HG02884 (cell line): Measurements from ENCODE around the gene CSTPP1.
"Not testable (repeated sequence)": the region's sequence is repeated elsewhere in the genome, so short reads cannot be mapped to it uniquely, and the experiment has no call there.

Source experiments
- ATAC-seq: cut with Tn5 transposase; IDR thresholded peaks from one replicate; pipeline ENCODE4 v1.9.1; 2021; ENCODE audit warnings: mild to moderate bottlenecking, moderate library complexity; ENCODE audit not compliant: unreplicated experiment

Gene CSTPP1

DNA sequence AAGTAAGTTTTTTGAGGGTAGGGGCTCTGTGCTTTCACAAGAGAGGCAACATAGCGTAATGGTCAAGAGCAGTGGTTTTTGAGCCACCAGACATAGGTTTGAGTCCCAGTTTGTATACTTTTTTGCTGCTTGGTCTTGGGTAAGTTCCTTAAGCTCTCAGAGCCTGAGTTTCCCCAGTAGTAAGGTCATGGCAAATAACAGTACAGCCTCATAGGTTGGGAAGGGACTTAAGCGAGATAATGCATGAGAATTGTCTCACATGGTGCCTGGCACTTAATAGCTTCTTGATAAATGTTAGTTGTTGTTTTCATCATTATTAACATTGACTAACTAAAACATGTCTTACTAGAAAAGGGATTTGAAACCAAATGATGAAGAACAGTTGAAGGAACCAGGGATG lies 157.0 kb downstream of the CSTPP1 start:
- no peak for ATAC-seq

DNA sequence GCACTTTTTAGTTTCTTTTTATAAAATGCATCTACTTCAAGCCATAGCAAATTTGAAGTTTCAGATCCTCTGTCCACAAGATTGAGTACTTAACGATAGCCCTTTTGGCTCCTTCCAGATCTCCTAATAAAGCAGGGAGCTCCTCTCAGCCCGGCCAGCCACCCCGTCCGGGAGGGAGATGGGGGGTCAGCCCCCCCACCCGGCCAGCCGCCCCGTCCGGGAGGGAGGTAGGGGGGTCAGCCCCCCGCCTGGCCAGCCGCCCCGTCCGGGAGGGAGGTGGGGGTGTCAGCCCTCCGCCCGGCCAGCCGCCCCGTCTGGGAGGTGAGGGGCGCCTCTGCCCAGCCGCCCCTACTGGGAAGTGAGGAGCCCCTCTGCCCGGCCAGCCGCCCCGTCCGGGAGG lies 160.3 kb downstream of the CSTPP1 start:
- ATAC-seq = not testable (repeated sequence)

DNA sequence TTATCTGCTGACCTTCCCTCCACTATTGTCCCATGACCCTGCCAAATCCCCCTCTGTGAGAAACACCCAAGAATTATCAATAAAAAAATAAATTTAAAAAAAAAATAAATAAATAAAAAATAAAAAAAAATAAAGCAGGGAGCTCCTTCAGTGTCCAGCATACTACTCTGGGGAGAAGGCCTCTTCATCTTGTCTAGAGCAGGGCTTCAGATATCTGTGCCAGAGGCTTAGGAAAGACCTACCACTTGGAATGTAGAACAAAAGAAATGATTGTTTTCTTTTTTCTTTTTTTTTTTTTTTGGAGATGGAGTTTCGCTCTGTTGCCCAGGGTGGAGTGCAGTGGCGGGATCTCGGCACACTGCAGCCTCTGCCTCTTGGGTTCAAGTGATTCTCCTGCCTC lies 161.7 kb downstream of the CSTPP1 start:
- ATAC-seq = not testable (repeated sequence)

DNA sequence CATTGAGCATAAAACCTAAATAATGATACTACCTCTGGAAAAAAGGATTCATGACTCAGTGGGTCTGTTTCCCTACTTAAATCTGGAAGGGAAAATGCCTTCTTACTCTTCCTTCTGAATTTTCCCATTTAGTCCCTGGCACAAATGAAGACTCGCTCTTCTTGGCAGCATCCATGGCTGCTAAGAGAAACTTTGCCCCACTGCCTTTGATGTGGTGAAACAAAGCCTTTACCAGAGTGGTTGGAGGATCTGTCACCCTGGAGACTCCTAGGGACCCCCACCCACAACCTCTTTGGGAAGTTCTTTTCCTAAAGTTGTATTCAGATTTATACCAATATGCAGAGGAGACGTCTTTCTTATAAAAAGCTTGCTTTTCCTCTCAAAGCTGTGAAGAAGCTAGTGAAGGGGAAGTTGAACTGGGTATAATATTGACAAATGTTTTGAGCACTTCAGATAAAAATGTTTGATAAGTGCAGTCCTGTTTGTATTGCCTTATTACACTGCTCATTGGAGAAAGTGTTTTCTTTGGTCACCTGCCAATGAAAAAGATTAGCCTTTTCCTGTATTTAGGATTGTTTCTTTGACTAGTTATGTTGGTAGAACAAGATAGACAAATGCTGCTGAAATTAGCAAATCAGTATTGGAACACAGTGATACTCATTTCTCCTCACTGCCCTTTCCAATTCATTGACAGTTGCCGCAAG lies 162.8 kb downstream of the CSTPP1 start:
- no peak for ATAC-seq

DNA sequence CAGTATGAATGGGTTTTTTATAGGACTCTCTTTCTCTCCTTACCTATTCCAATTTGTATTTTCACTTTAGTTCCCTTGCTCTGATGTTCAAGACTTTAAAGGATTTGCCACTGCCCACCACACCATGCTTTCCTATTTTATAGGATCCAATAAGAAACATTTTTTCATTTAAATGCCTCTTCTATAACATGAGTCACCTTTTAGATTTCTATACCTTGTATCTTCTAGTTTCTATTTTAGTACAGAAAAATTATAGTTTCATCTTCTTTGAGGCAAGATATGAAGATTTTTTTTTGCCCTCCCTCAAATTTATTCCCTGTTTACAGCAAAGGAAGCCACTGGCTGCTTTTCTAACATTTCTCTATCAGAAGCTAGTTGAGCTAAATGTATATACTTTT lies 163.4 kb downstream of the CSTPP1 start:
- no peak for ATAC-seq

DNA sequence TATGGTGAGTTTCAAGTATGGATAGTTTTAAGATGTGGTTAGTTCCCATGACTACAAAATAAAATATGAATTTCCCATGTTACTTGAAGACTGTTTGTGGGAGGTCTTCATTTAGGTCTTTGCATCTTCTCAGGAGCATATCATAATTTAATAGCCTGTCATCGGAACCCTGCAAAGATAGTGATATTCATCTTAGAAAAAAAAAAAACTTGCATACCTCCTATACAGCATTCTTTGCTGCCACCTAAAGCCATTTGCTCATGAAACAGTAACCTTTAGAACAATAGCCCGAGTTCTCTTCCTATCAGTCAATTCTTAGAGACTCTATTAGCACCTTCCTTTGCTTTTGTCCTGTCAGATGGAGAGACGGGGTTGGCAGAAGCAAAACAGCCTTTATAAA lies 164.8 kb downstream of the CSTPP1 start:
- no peak for ATAC-seq

DNA sequence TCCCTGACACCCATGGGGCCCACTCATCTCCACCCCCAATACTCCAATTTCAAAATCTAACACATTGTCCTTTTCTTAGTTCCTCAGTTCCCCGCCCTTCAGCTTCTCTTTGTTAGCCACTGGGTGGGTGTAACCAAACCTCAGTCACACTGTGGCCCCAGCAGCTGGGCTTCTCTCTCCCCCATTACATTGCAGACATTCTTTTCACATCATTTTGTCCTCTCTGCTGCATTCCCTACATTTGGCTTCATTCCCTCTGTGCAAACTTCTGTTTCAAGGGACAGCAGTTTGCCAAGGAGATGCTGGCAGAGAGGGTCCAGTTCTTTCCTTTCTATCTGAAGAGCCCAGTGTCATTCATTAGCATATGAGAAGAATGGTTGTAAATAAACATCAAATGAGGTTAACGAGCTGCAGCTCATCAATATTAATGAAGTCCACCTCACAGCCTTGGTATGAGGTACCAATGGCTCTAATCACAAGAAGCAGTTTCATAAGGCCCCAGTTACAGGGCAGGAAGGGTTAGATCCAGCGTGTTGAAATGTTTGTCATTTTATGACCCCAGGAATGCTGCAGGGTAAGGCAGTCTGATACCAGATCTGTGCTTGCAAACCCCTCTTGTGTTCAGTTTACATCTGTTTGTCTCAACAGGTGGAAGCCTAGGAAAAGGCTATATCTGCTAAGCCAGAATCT lies 167.8 kb downstream of the CSTPP1 start:
- no peak for ATAC-seq

DNA sequence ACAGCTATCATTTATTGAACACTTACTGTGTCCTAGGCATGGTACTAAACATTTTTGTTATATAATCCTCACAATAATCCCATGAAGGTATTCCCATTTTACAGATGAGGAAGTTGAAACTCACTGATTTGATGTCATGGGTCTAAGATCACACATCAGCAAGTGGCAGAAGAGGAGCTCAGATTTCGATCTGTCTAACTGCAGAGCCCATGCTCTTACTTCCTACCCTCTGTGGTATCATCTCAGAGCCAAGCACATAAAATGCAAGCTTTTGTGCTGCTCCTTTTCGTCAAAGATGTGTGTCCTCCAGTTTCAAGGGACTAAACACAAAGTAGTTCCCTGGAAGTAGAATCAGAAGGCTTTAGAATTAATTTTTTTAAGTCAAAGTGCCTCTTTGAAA lies 169.0 kb downstream of the CSTPP1 start:
- ATAC-seq = no peak

DNA sequence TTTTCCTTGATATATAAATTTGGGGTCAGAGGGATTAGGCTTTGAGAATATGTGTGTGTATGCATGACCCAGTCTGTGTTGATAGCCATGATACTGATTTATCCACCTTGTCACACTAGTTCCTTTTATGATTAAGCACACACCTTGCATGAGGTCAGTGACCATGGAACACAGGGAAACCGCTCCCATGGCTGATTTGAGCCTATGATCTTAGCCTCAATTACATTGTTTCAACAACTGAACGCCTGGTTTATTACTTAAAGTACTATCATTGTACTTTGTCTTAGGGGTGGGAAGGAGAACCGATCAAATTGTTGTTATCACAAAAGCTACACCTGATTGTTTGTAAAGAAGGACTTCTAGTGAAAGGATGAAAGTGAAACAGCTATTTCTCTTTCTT lies 169.4 kb downstream of the CSTPP1 start:
- no peak for ATAC-seq

DNA sequence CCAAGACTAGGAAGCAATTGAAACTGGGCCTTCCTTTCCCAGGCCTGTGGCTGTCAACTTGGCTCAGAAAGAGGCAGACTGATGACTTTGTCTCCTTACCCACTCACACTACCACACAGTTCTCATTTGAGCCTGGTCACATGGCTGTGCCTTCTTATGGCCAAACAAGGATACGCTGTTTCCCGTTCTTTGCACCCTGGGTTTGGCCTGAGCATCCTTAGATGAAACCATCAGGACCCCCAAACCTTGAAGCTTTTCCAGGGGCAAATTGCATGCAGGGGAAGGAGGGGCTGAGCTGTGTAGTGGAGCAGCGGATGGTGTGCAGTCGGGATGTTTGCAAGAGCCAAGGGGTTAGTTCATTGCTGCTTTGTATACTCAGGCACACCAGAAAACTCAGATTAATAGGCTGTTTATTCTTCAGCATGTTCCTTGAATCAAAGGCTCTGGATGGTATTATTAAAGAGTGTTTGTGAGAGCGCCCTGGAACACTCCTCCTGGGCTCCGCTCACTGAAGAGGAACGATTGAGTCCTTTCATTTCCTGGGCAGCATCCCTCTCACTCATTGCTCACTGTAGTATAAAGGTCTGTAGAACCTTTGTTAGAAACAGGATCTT lies 170.3 kb downstream of the CSTPP1 start:
- ATAC-seq = no peak

DNA sequence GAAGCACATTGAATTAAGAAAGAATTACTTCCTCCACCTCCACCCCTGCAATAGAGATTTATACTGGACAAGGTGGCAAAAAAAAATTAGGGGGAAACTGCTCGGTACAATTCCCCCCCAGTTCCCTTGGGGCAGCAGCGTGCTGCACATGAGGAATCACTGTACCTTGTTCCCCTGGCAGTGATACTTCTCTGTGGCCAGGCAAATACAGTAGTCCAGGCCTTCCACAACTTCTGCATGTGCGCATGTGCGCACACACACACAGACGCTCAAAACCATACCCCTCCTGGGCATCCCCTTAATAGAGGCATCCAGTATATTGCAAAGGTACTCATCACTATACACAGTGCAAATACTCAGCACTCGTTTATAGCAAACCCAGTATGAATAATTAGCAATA lies 171.2 kb downstream of the CSTPP1 start:
- no peak for ATAC-seq

DNA sequence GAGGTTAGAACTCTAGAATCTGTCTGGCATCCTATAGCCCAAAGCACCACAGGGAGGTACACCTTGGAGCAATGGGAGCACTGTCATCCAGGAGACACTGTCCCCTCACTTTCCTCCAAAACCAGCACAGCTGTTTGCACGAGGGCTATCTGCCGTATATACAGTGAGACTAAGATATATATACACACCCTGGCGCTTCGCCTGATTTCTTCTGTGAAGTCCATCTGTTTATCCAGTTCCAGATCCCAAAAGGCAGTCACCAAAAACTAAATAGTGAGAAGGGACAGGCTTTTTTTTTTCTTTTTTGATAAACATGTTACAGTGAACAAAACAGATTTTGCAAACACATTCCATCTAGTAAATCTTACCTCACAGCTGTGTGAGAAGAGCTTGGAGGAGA lies 171.7 kb downstream of the CSTPP1 start:
- no peak for ATAC-seq

DNA sequence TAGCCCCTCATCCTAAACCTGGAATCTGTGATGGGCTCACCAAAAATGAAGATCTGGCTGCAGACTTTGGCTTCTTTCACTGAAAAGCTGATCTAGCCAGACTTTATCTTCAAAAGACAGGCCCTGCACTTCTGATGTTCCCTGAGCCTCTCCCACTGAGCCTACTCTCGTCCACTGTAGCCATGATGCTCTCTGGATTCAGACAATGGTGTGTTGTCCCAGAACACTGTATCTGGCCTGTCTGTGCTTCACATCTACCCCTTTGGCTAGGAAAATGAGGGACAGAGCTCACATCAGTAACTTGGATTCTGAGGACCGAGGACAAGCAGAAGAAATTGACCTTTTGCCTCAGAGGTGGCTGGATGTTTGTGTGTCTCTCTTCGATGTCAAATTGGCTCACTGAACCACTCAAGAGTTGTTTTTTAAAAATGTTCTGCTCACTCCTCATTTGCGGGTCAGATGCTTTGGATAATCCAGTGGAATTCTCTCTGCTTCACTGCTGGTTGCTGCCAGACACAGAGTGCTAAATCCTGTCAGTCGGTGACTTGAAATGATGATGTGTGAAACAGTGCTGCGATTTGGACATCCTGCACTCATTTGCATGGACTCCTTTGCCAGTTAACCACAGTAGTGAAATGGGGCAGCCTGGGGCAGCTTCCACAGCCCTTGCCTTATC lies 172.6 kb downstream of the CSTPP1 start:
- no peak for ATAC-seq

DNA sequence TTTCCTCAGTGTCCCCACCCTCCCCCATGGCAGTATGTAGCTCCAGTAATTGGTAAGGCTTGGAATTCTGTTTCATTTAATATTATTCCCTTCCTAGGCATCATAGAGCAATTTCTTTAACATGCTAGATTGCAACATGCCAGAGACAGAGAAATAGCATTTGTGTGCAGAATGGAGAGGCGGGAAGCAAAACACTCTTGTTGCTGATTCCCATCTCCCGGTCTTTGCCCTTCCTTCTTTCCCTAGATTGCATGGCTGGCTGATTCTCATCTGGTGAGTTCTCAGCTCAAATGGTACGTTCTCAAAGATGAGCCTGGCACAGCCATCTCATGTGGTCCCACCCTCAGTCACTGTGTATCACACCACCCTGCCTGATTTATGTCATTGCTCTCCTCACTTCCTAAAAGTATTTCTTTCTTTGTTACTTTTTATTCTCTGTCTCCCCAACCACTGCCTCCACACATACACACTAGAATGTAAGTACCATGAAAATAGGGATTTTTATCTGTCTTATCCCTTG lies 173.2 kb downstream of the CSTPP1 start:
- no peak for ATAC-seq

DNA sequence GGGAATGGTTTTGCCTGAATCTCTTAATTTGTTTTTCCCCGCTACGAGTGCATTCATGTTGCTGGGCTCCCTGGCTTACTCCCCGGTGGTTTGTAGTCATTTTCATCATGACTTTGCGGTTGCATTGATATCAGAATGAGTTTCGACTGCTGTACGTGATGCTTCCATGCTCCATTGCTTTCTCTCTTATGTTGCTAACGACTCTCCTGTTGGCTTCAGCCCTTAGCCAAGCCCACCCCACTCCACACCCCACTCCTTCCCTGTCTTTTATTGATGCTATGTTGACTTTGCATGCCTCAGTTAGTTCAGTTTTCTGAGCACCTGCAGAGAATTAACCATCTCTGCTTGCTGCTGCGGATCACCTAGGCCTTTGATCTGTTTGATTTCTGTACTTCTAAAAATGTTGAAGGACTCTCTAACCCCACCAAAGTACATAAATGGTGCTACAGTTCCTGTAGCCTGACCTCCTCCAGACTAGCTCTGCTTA lies 174.8 kb downstream of the CSTPP1 start:
- ATAC-seq = peak; percentile 84

DNA sequence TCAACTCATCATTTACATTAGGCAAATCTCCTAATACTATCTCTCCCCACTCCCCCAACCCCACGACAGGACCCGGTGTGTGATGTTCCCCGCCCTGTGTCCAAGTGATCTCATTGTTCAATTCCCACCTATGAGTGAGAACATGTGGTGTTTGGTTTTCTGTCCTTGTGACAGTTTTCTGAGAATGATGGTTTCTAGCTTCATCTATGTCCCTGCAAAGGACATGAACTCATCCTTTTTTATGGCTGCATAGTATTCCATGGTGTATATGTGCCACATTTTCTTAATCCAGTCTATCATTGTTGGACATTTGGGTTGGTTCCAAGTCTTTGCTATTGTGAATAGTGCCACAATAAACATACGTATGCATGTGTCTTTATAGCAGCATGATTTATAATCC lies 176.4 kb downstream of the CSTPP1 start:
- ATAC-seq = not testable (repeated sequence)

DNA sequence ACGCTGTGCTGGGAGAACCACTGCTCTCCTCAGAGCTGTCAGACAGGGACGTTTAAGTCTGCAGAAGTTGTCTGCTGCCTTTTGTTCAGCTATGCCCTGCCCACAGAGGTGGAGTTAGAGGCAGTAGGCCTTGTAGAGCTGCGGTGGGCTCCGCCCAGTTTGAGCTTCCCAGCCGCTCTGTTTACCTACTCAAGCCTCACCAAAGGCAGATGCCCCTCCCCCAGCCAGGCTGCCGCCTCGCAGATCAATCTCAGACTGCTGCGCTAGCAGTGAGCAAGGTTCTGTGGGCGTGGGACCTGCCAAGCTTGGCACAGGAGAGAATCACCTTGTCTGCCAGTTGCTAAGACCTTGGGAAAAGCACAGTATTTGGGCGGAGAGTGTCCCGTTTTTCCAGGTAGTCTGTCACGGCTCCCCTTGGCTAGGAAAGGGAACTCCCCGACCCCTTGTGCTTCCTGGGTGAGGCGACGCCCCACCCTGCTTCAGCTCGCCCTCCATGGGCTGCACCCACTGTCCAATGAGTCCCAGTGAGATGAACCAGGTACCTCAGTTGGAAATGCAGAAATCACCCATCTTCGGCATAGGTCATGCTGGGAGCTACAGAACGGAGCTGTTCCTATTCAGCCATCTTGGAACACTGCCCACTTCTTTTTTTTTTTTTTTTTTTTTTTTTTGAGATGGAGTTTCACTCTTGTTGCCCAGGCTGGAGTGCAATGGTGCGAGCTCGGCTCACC lies 182.6 kb downstream of the CSTPP1 start:
- ATAC-seq = not testable (repeated sequence)

DNA sequence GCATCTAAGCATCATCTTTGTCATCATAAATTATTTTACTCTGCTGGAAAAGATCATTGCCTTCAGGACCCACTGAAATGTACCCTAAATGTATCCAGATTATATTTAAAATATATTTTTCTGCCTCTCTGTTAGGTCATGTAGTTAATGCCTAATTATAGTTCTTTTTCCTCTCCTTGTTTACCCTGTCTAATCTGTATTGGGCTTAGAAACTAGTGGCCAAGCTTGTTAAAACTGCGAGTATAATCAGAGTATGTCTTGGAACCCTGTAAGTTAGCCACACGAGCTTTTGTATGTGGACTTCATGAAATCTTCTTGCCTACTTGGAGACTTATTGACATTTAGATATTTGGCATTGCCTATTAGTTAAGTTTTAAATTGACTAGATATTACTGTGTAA lies 184.5 kb downstream of the CSTPP1 start:
- no peak for ATAC-seq

DNA sequence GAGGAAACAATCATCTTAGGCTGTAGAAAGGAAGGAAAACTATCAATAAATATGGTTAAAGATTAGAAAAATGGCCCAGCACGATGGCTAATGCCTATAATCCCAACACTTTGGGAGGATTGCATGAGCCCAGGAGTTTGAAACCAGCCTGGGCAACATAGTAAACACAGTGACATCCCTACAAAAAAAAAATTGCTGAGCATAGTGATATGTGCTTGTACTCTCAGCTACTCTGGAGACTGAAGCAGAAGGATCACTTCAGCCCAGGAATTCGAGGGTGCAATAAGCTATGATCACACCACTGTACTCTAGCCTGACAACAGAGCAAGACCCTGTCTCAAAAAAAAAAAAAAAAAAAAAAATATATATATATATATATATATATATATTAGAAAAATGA lies 185.2 kb downstream of the CSTPP1 start:
- no peak for ATAC-seq

DNA sequence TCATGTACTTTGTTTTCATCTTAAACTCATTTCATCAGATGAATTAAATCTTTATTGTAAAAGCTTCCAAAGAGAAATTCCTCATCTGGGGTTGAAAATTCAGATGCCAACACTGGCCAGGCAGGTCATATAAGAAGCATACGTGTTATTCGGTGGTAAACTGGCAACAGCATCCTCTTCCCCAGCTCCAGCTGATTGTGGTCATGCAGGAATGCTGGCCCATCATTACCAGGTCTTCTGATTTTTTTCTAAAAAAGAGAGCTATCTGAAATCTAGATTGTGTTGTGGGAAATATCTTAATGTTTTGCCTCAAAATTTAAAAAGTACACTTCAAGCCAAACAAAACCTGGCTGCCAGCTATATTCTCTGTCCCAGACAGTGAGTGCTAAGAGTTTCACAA lies 186.5 kb downstream of the CSTPP1 start:
- no peak for ATAC-seq

DNA sequence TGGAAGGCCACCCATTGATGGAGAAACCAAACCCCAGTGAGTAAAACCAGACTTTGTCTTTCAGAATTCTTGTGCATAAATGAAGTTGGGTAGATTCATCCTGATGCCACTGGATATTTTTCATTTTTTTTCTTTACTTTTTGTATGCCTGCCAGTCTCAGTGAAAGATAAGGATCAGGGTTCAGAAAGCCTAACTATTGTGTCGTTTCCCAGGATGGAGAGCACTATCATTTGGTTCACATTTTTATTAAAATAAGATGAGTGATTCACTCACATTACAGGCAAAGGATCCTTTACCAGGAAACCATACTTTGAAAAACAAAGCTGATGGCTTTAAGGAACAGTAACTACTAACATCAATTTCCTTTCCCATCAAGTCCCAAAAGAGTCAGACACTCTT lies 188.1 kb downstream of the CSTPP1 start:
- ATAC-seq = no peak
